ENCODE data around the gene OPA1.

Gene OPA1

DNA sequence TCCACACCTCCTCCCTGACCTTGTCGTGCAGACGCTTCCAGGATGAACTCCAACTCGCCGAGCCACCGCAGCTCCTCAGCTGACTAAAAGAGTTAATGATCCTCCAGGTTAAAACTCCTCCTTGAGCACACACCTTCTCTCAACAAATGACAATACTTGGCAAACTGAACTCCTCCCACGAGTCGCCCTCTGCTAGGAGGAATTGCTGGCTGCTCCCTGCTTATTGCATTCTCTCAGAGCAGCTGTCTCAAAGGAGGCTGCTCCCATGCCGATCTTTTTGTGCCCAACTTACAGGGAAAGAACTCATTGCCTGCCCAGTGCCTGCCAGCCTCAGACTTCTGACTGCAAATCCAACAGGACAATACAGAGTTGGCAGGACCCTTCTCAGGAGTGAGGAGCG lies 38.2 kb upstream of the OPA1 start, which contains the start of gene ATP13A4:
TSS of gene ATP13A4 (minus strand) at position 85 of the 400 bp plus-strand sequence. CDS start 96 bp downstream, outside the sequence.
- TF ChIP-seq EZH2 (IDR thresholded peaks at IDR 0.05; ENCODE audit: borderline replicate concordance, low read depth, low read length, severe bottlenecking): no peak
- TF ChIP-seq CTCF (IDR thresholded peaks at IDR 0.05; ENCODE audit: borderline replicate concordance, extremely low read depth, low read length, poor library complexity, severe bottlenecking): no peak
- no peaks in the 10 kb centered on the region for H3K79me2 ChIP-seq (ENCODE audit: insufficient read depth, low read length)

DNA sequence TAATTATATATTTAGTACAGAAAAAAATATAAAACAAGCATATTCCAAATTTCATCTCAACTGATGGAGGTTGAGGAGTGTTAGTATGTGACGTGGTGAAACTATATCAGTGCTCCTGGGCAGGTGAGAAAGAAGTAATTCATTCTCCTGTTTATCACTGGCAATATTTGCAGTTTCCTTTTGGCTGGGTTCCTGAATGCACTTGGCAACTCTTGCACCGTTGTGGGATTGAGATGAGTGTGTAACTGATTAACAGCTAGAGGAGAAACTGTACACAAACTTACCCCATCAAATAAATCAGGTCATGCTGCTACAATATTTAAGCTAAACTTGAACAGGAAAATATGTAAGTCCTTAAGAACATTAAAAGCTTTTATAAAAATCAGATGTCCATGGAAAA lies 36.2 kb upstream of the OPA1 start:
- no peak overlapping the region for H3K27ac ChIP-seq (ENCODE audit: low read length)
- H3K4me3 ChIP-seq (ENCODE audit: low read depth in 1 of 2, low read length in 2 of 2): no peak overlapping the region
- TF ChIP-seq EZH2 (IDR thresholded peaks at IDR 0.05; ENCODE audit: borderline replicate concordance, low read depth, low read length, severe bottlenecking) (no peak), CTCF (IDR thresholded peaks at IDR 0.05; ENCODE audit: borderline replicate concordance, extremely low read depth, low read length, poor library complexity, severe bottlenecking) (no peak)
- H3K27me3 ChIP-seq (ENCODE audit: insufficient read depth, low read length, poor library complexity): no peaks in the 10 kb centered on the region
- no peak overlapping the region for H2AFZ ChIP-seq (ENCODE audit: low read depth, low read length)
- H3K79me2 ChIP-seq (ENCODE audit: insufficient read depth, low read length): no peaks in the 10 kb centered on the region
- H4K20me1 ChIP-seq (ENCODE audit: insufficient read depth, low read length): no peaks in the 10 kb centered on the region
- ATAC-seq (ENCODE audit: insufficient read depth, low read depth) (no peak), DNase-seq (no peak)
- H3K4me1 ChIP-seq (ENCODE audit: insufficient read depth, low read length): no peaks in the 10 kb centered on the region
- no peak overlapping the region for H3K9ac ChIP-seq (ENCODE audit: low read depth, low read length)
- no peaks in the 10 kb centered on the region for H3K36me3 ChIP-seq (ENCODE audit: insufficient read depth, low read length)
- no peaks in the 10 kb centered on the region for H3K9me3 ChIP-seq (ENCODE audit: insufficient read depth, low read length, severe bottlenecking)
- H3K4me2 ChIP-seq (ENCODE audit: insufficient read depth, low read length): no peak overlapping the region

More for the DNA sequence above, 38.2 kb upstream of the OPA1 start, which contains the start of gene ATP13A4:
- H3K27me3 ChIP-seq (ENCODE audit: insufficient read depth, low read length, poor library complexity): no peaks in the 10 kb centered on the region
- DNase-seq (no peak), ATAC-seq (ENCODE audit: insufficient read depth, low read depth) (no peak)
- H3K36me3 ChIP-seq (ENCODE audit: insufficient read depth, low read length): no peaks in the 10 kb centered on the region
- H3K4me3 ChIP-seq (ENCODE audit: low read depth in 1 of 2, low read length in 2 of 2): no peak within 1 kb of the TSS
- no peak within 1 kb of the TSS for H3K9ac ChIP-seq (ENCODE audit: low read depth, low read length)
- H3K4me1 ChIP-seq (ENCODE audit: insufficient read depth, low read length): no peaks in the 10 kb centered on the region
- no peak within 1 kb of the TSS for H3K4me2 ChIP-seq (ENCODE audit: insufficient read depth, low read length)
- H3K27ac ChIP-seq (ENCODE audit: low read length): no peak within 1 kb of the TSS
- H3K9me3 ChIP-seq (ENCODE audit: insufficient read depth, low read length, severe bottlenecking): no peaks in the 10 kb centered on the region
- no peaks in the 10 kb centered on the region for H4K20me1 ChIP-seq (ENCODE audit: insufficient read depth, low read length)
- H2AFZ ChIP-seq (ENCODE audit: low read depth, low read length): no peak within 1 kb of the TSS

GRCh38 chr3:193559100-193559499 lies 33.9 kb upstream of the OPA1 start:
- Histone ChIP-seq H3K4me1 (ENCODE audit: insufficient read depth, low read length) (no peaks in the 10 kb centered on the region), H3K9me3 (ENCODE audit: insufficient read depth, low read length, severe bottlenecking) (no peaks in the 10 kb centered on the region), H3K79me2 (ENCODE audit: insufficient read depth, low read length) (no peaks in the 10 kb centered on the region), H3K27ac (ENCODE audit: low read length) (no peak overlapping the region), H3K4me2 (ENCODE audit: insufficient read depth, low read length) (no peak overlapping the region), H2AFZ (ENCODE audit: low read depth, low read length) (no peak overlapping the region), H3K27me3 (ENCODE audit: insufficient read depth, low read length, poor library complexity) (no peaks in the 10 kb centered on the region), H4K20me1 (ENCODE audit: insufficient read depth, low read length) (no peaks in the 10 kb centered on the region), H3K36me3 (ENCODE audit: insufficient read depth, low read length) (no peaks in the 10 kb centered on the region), H3K4me3 (ENCODE audit: low read depth in 1 of 2, low read length in 2 of 2) (no peak overlapping the region), H3K9ac (ENCODE audit: low read depth, low read length) (no peak overlapping the region)
- DNase-seq (no peak), ATAC-seq (ENCODE audit: insufficient read depth, low read depth) (no peak)
- TF ChIP-seq EZH2 (IDR thresholded peaks at IDR 0.05; ENCODE audit: borderline replicate concordance, low read depth, low read length, severe bottlenecking): no peak
- no peak for TF ChIP-seq CTCF (IDR thresholded peaks at IDR 0.05; ENCODE audit: borderline replicate concordance, extremely low read depth, low read length, poor library complexity, severe bottlenecking)

GRCh38 chr3:193560091-193560490 lies 32.9 kb upstream of the OPA1 start:
- no peaks in the 10 kb centered on the region for H3K36me3 ChIP-seq (ENCODE audit: insufficient read depth, low read length)

More at GRCh38 chr3:193560091-193560490, 32.9 kb upstream of the OPA1 start:
- Histone ChIP-seq H3K9me3 (ENCODE audit: insufficient read depth, low read length, severe bottlenecking) (no peaks in the 10 kb centered on the region), H3K79me2 (ENCODE audit: insufficient read depth, low read length) (no peaks in the 10 kb centered on the region), H3K4me1 (ENCODE audit: insufficient read depth, low read length) (no peaks in the 10 kb centered on the region), H2AFZ (ENCODE audit: low read depth, low read length) (no peak overlapping the region), H3K27me3 (ENCODE audit: insufficient read depth, low read length, poor library complexity) (no peaks in the 10 kb centered on the region), H3K9ac (ENCODE audit: low read depth, low read length) (no peak overlapping the region), H4K20me1 (ENCODE audit: insufficient read depth, low read length) (no peaks in the 10 kb centered on the region), H3K4me2 (ENCODE audit: insufficient read depth, low read length) (no peak overlapping the region), H3K27ac (ENCODE audit: low read length) (no peak overlapping the region), H3K4me3 (ENCODE audit: low read depth in 1 of 2, low read length in 2 of 2) (no peak overlapping the region)
- no peak for DNase-seq
- ATAC-seq (ENCODE audit: insufficient read depth, low read depth): no peak
- TF ChIP-seq CTCF (IDR thresholded peaks at IDR 0.05; ENCODE audit: borderline replicate concordance, extremely low read depth, low read length, poor library complexity, severe bottlenecking) (no peak), EZH2 (IDR thresholded peaks at IDR 0.05; ENCODE audit: borderline replicate concordance, low read depth, low read length, severe bottlenecking) (no peak)

All from DND-41 (cell line).